Type B pancreatic cell (in vitro differentiated cells): Measurements from ENCODE around the gene OR1K1. TPM values are rescaled to one million over a fixed set of nuclear protein-coding genes. Genes with fewer than 3 reads are reported as not detected.

Source experiments
- DNase-seq: peaks from one replicate; pipeline ENCODE4 v3.0.0; 2021; ENCODE audit warnings: mixed read lengths; ENCODE audit not compliant: unreplicated experiment; ENCODE audit errors: extremely low spot score
- H3K27ac Mint-ChIP-seq: 2 replicates; pipeline ENCODE4 v1.8.0; 2021; ENCODE audit warnings: mild to moderate bottlenecking, mixed read lengths
- H3K27me3 Mint-ChIP-seq: 2 replicates; pipeline ENCODE4 v1.8.0; 2021; ENCODE audit warnings: mixed read lengths
- H3K36me3 Mint-ChIP-seq: 2 replicates; pipeline ENCODE4 v1.8.0; 2021; ENCODE audit warnings: mixed read lengths
- H3K4me1 Mint-ChIP-seq: one replicate; pipeline ENCODE4 v1.8.0; 2021; ENCODE audit warnings: mixed read lengths; ENCODE audit not compliant: unreplicated experiment
- H3K4me3 Mint-ChIP-seq: 2 replicates; pipeline ENCODE4 v1.8.0; 2021; ENCODE audit warnings: mild to moderate bottlenecking, mixed read lengths
- H3K9me3 Mint-ChIP-seq: 2 replicates; pipeline ENCODE4 v1.8.0; 2021; ENCODE audit warnings: mixed read lengths
- CTCF ChIP-seq: fragments of 200-600 bp; sonication (generic); conservative IDR thresholded peaks from 2 replicates; pipeline ENCODE4 v1.5.0; 2021; ENCODE audit warnings: antibody characterized with exemption, mild to moderate bottlenecking
- long read RNA-seq: library from polyadenylated mRNA; unstranded; transcript quantifications from one replicate; pipeline ENCODE4 v2.0.0, GENCODE V29; 2020
- total RNA-seq: library from RNA; stranded (reverse); gene quantifications from 2 replicates; pipeline ENCODE4 v1.2.1, GENCODE V29; 2021; ENCODE audit warnings: low replicate concordance

Gene OR1K1
- total RNA-seq: not detected in 2 replicates
- long read RNA-seq: 0 reads

GRCh38 chr9:122800066-122801060, at the start of gene OR1K1:
OR1K1 (plus strand) TSS chr9:122800123; CDS start chr9:122800123, 0 bp downstream.
- H3K4me3 Mint-ChIP-seq: no peak within 1 kb of the TSS
- H3K36me3 Mint-ChIP-seq: no peaks in the 10 kb centered on the region
- peaks cover 13% of the 10 kb centered on the region for H3K27me3 Mint-ChIP-seq
- H3K27ac Mint-ChIP-seq: no peak within 1 kb of the TSS
- H3K4me1 Mint-ChIP-seq: no peaks in the 10 kb centered on the region
- DNase-seq: no peak
- H3K9me3 Mint-ChIP-seq: no peaks in the 10 kb centered on the region
- no peak for TF ChIP-seq CTCF

GRCh38 chr9:122754825-122755224, 45.1 kb upstream of the OR1K1 start:
- Mint-ChIP-seq H3K27ac (no peak overlapping the region), H3K27me3 (no peaks in the 10 kb centered on the region), H3K4me1 (no peaks in the 10 kb centered on the region), H3K36me3 (no peaks in the 10 kb centered on the region), H3K9me3 (no peaks in the 10 kb centered on the region), H3K4me3 (no peak overlapping the region)
- no peak for DNase-seq
- TF ChIP-seq CTCF: no peak

GRCh38 chr9:122767817-122768216, 32.1 kb upstream of the OR1K1 start:
- Mint-ChIP-seq H3K27ac (no peak overlapping the region), H3K9me3 (no peaks in the 10 kb centered on the region), H3K4me3 (no peak overlapping the region), H3K4me1 (no peaks in the 10 kb centered on the region), H3K27me3 (peaks cover under 1% of the 10 kb centered on the region), H3K36me3 (no peaks in the 10 kb centered on the region)
- no peak for TF ChIP-seq CTCF
- DNase-seq: no peak

- Mint-ChIP-seq H3K27me3 (peaks cover 12% of the 10 kb centered on the region), H3K9me3 (no peaks in the 10 kb centered on the region), H3K4me1 (no peaks in the 10 kb centered on the region), H3K27ac (no peak overlapping the region), H3K4me3 (no peak overlapping the region), H3K36me3 (no peaks in the 10 kb centered on the region)
- TF ChIP-seq CTCF: no peak
- DNase-seq: no peak
These were observed 22.9 kb upstream of the OR1K1 start for GRCh38 chr9:122777052-122777451.

GRCh38 chr9:122777935-122778627, 21.8 kb upstream of the OR1K1 start:
- TF ChIP-seq CTCF: no peak
- DNase-seq: no peak
- H3K4me1 Mint-ChIP-seq: no peaks in the 10 kb centered on the region
- H3K9me3 Mint-ChIP-seq: no peaks in the 10 kb centered on the region
- no peak overlapping the region for H3K27ac Mint-ChIP-seq
- no peak overlapping the region for H3K4me3 Mint-ChIP-seq
- no peaks in the 10 kb centered on the region for H3K36me3 Mint-ChIP-seq
- H3K27me3 Mint-ChIP-seq: peaks cover 13% of the 10 kb centered on the region
